GM23338 (cell line): ENCODE results near the gene MTMR8. TPM values are rescaled to one million over a fixed set of nuclear protein-coding genes. Genes with fewer than 3 reads are reported as not detected.

Experiments used
- ATAC-seq: fragments of 200-7000 bp; cut with Tn5 transposase; 3 replicates; pipeline ENCODE4 v1.9.1; 2020
- DNase-seq: peaks from one replicate; pipeline ENCODE4 v3.0.0-alpha.2; 2015; ENCODE audit warnings: low spot score
- H2AFZ ChIP-seq: fragments of 200-600 bp; sonication (generic); 2 replicates; pipeline ENCODE4 v1.8.0; 2016; ENCODE audit warnings: antibody characterized with exemption, mild to moderate bottlenecking, moderate library complexity
- H3F3A ChIP-seq: fragments of 200-600 bp; sonication (generic); replicated peaks from 2 replicates; pipeline ENCODE4 v1.8.0; 2017; ENCODE audit warnings: antibody characterized with exemption, mixed run types, low read depth
- H3K27ac ChIP-seq: fragments of 200-600 bp; sonication (generic); 2 replicates; pipeline ENCODE4 v1.6.1; 2016; ENCODE audit warnings: low read depth
- H3K27me3 ChIP-seq: fragments of 200-600 bp; sonication (generic); 2 replicates; pipeline ENCODE4 v1.8.0; 2016; ENCODE audit warnings: mild to moderate bottlenecking, mixed run types, moderate library complexity; ENCODE audit not compliant: insufficient read depth
- H3K36me3 ChIP-seq: fragments of 200-600 bp; sonication (generic); 2 replicates; pipeline ENCODE4 v1.8.0; 2016; ENCODE audit warnings: mild to moderate bottlenecking; ENCODE audit not compliant: insufficient read depth
- H3K4me1 ChIP-seq: fragments of 200-600 bp; sonication (generic); 2 replicates; pipeline ENCODE4 v1.8.0; 2016; ENCODE audit warnings: mild to moderate bottlenecking, moderate library complexity; ENCODE audit not compliant: insufficient read depth
- H3K4me2 ChIP-seq: fragments of 200-600 bp; sonication (generic); 2 replicates; pipeline ENCODE4 v1.7.1; 2017; ENCODE audit warnings: mixed run types
- H3K4me3 ChIP-seq: fragments of 200-600 bp; sonication (generic); 2 replicates; pipeline ENCODE4 v1.6.1; 2016; ENCODE audit warnings: mixed run types
- H3K79me2 ChIP-seq: fragments of 200-600 bp; sonication (generic); replicated peaks from 2 replicates; pipeline ENCODE4 v1.8.0; 2017; ENCODE audit warnings: mild to moderate bottlenecking; ENCODE audit not compliant: insufficient read depth
- H3K9me2 ChIP-seq: fragments of 200-600 bp; sonication (generic); 2 replicates; pipeline ENCODE4 v1.8.0; 2017; ENCODE audit not compliant: insufficient read depth
- H4K20me1 ChIP-seq: fragments of 200-600 bp; sonication (generic); replicated peaks from 2 replicates; pipeline ENCODE4 v1.8.0; 2017; ENCODE audit warnings: mild to moderate bottlenecking; ENCODE audit not compliant: insufficient read depth
- H3K27ac Mint-ChIP-seq: 2 replicates; pipeline ENCODE4 v1.8.0; 2020; ENCODE audit warnings: inconsistent platforms, mild to moderate bottlenecking, moderate library complexity, mixed read lengths
- H3K27me3 Mint-ChIP-seq: 3 replicates; pipeline ENCODE4 v1.8.0; 2022; ENCODE audit warnings: low read depth, mild to moderate bottlenecking, moderate library complexity, mixed read lengths, inconsistent platforms; ENCODE audit not compliant: insufficient read depth, poor library complexity
- H3K36me3 Mint-ChIP-seq: 3 replicates; pipeline ENCODE4 v1.8.0; 2021; ENCODE audit warnings: low read depth, mild to moderate bottlenecking, inconsistent platforms, moderate library complexity, mixed read lengths
- H3K4me1 Mint-ChIP-seq: 3 replicates; pipeline ENCODE4 v1.8.0; 2020; ENCODE audit warnings: mild to moderate bottlenecking, inconsistent platforms, mixed read lengths
- H3K4me3 Mint-ChIP-seq: 3 replicates; pipeline ENCODE4 v1.8.0; 2021; ENCODE audit warnings: moderate library complexity, mild to moderate bottlenecking, inconsistent platforms, mixed read lengths
- H3K9me3 Mint-ChIP-seq: 3 replicates; pipeline ENCODE4 v1.8.0; 2020; ENCODE audit warnings: moderate library complexity, mild to moderate bottlenecking, inconsistent platforms, mixed read lengths
- CREB1 ChIP-seq: fragments of 250-450 bp; sonication (Bioruptor Pico); IDR thresholded peaks from 2 replicates; pipeline ENCODE4 v1.5.0; 2020; ENCODE audit warnings: low read depth, mild to moderate bottlenecking, moderate library complexity
- EZH2phosphoT487 ChIP-seq: fragments of 200-600 bp; sonication (generic); IDR thresholded peaks from one replicate; pipeline ENCODE4 v1.8.1; 2018; ENCODE audit warnings: antibody characterized with exemption; ENCODE audit not compliant: unreplicated experiment
- JUNB ChIP-seq: IDR thresholded peaks from one replicate; pipeline ENCODE4 v1.6.1; 2016; ENCODE audit warnings: antibody characterized with exemption; ENCODE audit not compliant: unreplicated experiment
- NANOG ChIP-seq: IDR thresholded peaks from 2 replicates; pipeline ENCODE4 v1.6.1; 2016; ENCODE audit warnings: antibody characterized with exemption, borderline replicate concordance
- POLR2AphosphoS5 ChIP-seq: IDR thresholded peaks from 2 replicates; pipeline ENCODE4 v1.6.1; 2016; ENCODE audit warnings: antibody characterized with exemption, low read depth
- STAT1 ChIP-seq: IDR thresholded peaks from one replicate; pipeline ENCODE4 v1.6.1; 2016; ENCODE audit warnings: antibody characterized with exemption; ENCODE audit not compliant: unreplicated experiment
- ZNF331 ChIP-seq: fragments of 250-450 bp; sonication (Bioruptor Pico); IDR thresholded peaks from 2 replicates; pipeline ENCODE4 v1.5.0; 2020; ENCODE audit warnings: low read depth, mild to moderate bottlenecking, moderate library complexity
- polyA plus RNA-seq: library from polyadenylated mRNA; unstranded; fragments of >200 nt; fragmentation: Nextera tagmentation; extraction: Ambion mirVana; gene quantifications from 2 replicates; pipeline ENCODE4 v1.2.1, GENCODE V29; 2016
- total RNA-seq: library from RNA; depleted of rRNA; stranded (reverse); fragments of >200 nt; shearing (Covaris generic); gene quantifications from 2 replicates; pipeline ENCODE4 v1.2.3, GENCODE V29; 2014
- TF ChIP-seq, protein P1 (sequence below), 2 experiments: fragments of 200-600 bp in 1 of 2; sonication (generic) in 1 of 2; conservative IDR thresholded peaks; 2 replicates each; pipeline versions ENCODE4 v1.5.1 to v1.6.1; 2016 to 2017; ENCODE audit warnings: antibody characterized with exemption in 2 of 2, low read depth in 2 of 2, mild to moderate bottlenecking in 2 of 2, moderate library complexity in 1 of 2
- TF ChIP-seq, protein P2 (sequence below): IDR thresholded peaks from one replicate; pipeline ENCODE4 v1.6.1; 2018; ENCODE audit warnings: antibody characterized with exemption; ENCODE audit not compliant: unreplicated experiment
- TF ChIP-seq, protein P3 (sequence below): fragments of 250-450 bp; sonication (Bioruptor Pico); IDR thresholded peaks from 2 replicates; pipeline ENCODE4 v1.5.0; 2020; ENCODE audit warnings: mild to moderate bottlenecking, moderate library complexity
- TF ChIP-seq, protein P4 (sequence below): IDR thresholded peaks from 2 replicates; pipeline ENCODE4 v1.6.1; 2016; ENCODE audit warnings: antibody characterized with exemption

MTMR8 gene
- total and polyA plus RNA-seq, 2 experiments from 2014 or later: 5.6 to 8.8 TPM

DNA sequence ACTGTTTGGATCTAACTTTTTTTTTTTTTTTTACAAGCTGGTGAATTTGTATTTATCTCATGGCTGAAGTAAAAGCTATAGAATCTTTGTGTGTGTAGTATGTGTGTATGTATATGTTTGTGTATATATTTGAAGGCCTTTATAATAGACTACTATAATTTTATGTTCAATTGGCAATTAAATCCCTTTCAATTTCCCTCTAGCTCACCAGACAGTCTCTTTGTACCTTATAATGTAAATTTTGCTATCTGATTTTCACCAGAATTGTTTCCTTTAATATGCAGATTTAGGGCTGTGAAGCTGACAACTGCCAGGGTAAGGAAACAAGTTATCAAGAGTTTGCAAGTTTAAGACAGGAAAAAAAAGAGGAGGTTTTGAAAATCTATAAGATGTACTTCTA lies 33.1 kb upstream of the MTMR8 start:
- Mint-ChIP-seq H3K27ac (no peak overlapping the region), H3K27me3 (peaks cover 6% of the 10 kb centered on the region), H3K4me3 (peak overlapping the region; percentile 27; the same call in 1 of the 3 replicates), H3K36me3 (no peaks in the 10 kb centered on the region; the same call in 2 of the 3 replicates), H3K4me1 (peaks cover 28% of the 10 kb centered on the region; the same call in 2 of the 3 replicates), H3K9me3 (peaks cover 2% of the 10 kb centered on the region; the same call in 1 of the 3 replicates)
- Histone ChIP-seq H3K36me3 (no peaks in the 10 kb centered on the region), H3K27me3 (no peaks in the 10 kb centered on the region), H3K4me2 (peak overlapping the region; percentile 56), H3K79me2 (no peaks in the 10 kb centered on the region), H3K4me1 (peaks cover 34% of the 10 kb centered on the region), H3K4me3 (no peak overlapping the region), H2AFZ (no peak overlapping the region), H3F3A (no peaks in the 10 kb centered on the region), H3K27ac (no peak overlapping the region), H3K9me2 (0 out of 2 replicates have a peak, but pooled peaks cover under 1% of the 10 kb centered on the region), H4K20me1 (no peaks in the 10 kb centered on the region)
- ATAC-seq: no peak; the same call in 2 of the 3 replicates
- TF ChIP-seq EZH2phosphoT487 (no peak), JUNB (no peak), STAT1 (no peak), ZNF331 (CRISPR knock-in tag) (no peak), POLR2AphosphoS5 (no peak), NANOG (no peak), CREB1 (no peak)
- TF ChIP-seq, protein P1, sequence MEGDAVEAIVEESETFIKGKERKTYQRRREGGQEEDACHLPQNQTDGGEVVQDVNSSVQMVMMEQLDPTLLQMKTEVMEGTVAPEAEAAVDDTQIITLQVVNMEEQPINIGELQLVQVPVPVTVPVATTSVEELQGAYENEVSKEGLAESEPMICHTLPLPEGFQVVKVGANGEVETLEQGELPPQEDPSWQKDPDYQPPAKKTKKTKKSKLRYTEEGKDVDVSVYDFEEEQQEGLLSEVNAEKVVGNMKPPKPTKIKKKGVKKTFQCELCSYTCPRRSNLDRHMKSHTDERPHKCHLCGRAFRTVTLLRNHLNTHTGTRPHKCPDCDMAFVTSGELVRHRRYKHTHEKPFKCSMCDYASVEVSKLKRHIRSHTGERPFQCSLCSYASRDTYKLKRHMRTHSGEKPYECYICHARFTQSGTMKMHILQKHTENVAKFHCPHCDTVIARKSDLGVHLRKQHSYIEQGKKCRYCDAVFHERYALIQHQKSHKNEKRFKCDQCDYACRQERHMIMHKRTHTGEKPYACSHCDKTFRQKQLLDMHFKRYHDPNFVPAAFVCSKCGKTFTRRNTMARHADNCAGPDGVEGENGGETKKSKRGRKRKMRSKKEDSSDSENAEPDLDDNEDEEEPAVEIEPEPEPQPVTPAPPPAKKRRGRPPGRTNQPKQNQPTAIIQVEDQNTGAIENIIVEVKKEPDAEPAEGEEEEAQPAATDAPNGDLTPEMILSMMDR (conservative IDR thresholded peaks at IDR 0.05; ENCODE audit: low read depth in 2 of 2): no peak
- TF ChIP-seq, protein P2, sequence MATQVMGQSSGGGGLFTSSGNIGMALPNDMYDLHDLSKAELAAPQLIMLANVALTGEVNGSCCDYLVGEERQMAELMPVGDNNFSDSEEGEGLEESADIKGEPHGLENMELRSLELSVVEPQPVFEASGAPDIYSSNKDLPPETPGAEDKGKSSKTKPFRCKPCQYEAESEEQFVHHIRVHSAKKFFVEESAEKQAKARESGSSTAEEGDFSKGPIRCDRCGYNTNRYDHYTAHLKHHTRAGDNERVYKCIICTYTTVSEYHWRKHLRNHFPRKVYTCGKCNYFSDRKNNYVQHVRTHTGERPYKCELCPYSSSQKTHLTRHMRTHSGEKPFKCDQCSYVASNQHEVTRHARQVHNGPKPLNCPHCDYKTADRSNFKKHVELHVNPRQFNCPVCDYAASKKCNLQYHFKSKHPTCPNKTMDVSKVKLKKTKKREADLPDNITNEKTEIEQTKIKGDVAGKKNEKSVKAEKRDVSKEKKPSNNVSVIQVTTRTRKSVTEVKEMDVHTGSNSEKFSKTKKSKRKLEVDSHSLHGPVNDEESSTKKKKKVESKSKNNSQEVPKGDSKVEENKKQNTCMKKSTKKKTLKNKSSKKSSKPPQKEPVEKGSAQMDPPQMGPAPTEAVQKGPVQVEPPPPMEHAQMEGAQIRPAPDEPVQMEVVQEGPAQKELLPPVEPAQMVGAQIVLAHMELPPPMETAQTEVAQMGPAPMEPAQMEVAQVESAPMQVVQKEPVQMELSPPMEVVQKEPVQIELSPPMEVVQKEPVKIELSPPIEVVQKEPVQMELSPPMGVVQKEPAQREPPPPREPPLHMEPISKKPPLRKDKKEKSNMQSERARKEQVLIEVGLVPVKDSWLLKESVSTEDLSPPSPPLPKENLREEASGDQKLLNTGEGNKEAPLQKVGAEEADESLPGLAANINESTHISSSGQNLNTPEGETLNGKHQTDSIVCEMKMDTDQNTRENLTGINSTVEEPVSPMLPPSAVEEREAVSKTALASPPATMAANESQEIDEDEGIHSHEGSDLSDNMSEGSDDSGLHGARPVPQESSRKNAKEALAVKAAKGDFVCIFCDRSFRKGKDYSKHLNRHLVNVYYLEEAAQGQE: no peak
- TF ChIP-seq, protein P3, sequence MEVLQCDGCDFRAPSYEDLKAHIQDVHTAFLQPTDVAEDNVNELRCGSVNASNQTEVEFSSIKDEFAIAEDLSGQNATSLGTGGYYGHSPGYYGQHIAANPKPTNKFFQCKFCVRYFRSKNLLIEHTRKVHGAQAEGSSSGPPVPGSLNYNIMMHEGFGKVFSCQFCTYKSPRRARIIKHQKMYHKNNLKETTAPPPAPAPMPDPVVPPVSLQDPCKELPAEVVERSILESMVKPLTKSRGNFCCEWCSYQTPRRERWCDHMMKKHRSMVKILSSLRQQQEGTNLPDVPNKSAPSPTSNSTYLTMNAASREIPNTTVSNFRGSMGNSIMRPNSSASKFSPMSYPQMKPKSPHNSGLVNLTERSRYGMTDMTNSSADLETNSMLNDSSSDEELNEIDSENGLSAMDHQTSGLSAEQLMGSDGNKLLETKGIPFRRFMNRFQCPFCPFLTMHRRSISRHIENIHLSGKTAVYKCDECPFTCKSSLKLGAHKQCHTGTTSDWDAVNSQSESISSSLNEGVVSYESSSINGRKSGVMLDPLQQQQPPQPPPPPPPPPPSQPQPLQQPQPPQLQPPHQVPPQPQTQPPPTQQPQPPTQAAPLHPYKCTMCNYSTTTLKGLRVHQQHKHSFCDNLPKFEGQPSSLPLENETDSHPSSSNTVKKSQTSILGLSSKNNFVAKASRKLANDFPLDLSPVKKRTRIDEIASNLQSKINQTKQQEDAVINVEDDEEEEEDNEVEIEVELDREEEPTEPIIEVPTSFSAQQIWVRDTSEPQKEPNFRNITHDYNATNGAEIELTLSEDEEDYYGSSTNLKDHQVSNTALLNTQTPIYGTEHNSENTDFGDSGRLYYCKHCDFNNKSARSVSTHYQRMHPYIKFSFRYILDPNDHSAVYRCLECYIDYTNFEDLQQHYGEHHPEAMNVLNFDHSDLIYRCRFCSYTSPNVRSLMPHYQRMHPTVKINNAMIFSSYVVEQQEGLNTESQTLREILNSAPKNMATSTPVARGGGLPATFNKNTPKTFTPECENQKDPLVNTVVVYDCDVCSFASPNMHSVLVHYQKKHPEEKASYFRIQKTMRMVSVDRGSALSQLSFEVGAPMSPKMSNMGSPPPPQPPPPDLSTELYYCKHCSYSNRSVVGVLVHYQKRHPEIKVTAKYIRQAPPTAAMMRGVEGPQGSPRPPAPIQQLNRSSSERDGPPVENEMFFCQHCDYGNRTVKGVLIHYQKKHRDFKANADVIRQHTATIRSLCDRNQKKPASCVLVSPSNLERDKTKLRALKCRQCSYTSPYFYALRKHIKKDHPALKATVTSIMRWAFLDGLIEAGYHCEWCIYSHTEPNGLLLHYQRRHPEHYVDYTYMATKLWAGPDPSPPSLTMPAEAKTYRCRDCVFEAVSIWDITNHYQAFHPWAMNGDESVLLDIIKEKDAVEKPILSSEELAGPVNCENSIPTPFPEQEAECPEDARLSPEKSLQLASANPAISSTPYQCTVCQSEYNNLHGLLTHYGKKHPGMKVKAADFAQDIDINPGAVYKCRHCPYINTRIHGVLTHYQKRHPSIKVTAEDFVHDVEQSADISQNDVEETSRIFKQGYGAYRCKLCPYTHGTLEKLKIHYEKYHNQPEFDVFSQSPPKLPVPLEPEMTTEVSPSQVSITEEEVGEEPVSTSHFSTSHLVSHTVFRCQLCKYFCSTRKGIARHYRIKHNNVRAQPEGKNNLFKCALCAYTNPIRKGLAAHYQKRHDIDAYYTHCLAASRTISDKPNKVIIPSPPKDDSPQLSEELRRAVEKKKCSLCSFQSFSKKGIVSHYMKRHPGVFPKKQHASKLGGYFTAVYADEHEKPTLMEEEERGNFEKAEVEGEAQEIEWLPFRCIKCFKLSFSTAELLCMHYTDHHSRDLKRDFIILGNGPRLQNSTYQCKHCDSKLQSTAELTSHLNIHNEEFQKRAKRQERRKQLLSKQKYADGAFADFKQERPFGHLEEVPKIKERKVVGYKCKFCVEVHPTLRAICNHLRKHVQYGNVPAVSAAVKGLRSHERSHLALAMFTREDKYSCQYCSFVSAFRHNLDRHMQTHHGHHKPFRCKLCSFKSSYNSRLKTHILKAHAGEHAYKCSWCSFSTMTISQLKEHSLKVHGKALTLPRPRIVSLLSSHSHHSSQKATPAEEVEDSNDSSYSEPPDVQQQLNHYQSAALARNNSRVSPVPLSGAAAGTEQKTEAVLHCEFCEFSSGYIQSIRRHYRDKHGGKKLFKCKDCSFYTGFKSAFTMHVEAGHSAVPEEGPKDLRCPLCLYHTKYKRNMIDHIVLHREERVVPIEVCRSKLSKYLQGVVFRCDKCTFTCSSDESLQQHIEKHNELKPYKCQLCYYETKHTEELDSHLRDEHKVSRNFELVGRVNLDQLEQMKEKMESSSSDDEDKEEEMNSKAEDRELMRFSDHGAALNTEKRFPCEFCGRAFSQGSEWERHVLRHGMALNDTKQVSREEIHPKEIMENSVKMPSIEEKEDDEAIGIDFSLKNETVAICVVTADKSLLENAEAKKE: no peak
- TF ChIP-seq, protein P4, sequence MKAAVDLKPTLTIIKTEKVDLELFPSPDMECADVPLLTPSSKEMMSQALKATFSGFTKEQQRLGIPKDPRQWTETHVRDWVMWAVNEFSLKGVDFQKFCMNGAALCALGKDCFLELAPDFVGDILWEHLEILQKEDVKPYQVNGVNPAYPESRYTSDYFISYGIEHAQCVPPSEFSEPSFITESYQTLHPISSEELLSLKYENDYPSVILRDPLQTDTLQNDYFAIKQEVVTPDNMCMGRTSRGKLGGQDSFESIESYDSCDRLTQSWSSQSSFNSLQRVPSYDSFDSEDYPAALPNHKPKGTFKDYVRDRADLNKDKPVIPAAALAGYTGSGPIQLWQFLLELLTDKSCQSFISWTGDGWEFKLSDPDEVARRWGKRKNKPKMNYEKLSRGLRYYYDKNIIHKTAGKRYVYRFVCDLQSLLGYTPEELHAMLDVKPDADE: no peak
- peak; percentile 9 for DNase-seq
